ENCODE results near the gene PARP12. TPM values are rescaled to one million over a fixed set of nuclear protein-coding genes. Genes with fewer than 3 reads are reported as not detected.

Gene PARP12
- total RNA-seq, 1 donor from 2014 or later = 58.1 TPM

GRCh38 chr7:140057143-140057535 is 5.6 kb downstream of the PARP12 start:
- H4K20me1 ChIP-seq (ENCODE audit: insufficient read depth, low read length) = peaks cover 15% of the 10 kb centered on the region
- Mint-ChIP-seq H3K4me3 (ENCODE audit: unreplicated experiment) (no peak overlapping the region), H3K4me1 (ENCODE audit: low read depth, unreplicated experiment) (peaks cover 41% of the 10 kb centered on the region), H3K36me3 (ENCODE audit: low read depth, unreplicated experiment) (peaks cover 44% of the 10 kb centered on the region), H3K27me3 (ENCODE audit: low read depth, unreplicated experiment) (no peaks in the 10 kb centered on the region), H3K27ac (ENCODE audit: unreplicated experiment) (no peak overlapping the region), H3K9me3 (ENCODE audit: unreplicated experiment) (no peaks in the 10 kb centered on the region)
- no peak overlapping the region for H3K4me3 ChIP-seq (ENCODE audit: insufficient read depth, low read depth, low read length)
- H3K27ac ChIP-seq (ENCODE audit: low read depth, low read length) = no peak overlapping the region
- no peaks in the 10 kb centered on the region for H3K36me3 ChIP-seq (ENCODE audit: insufficient read depth, low read length)
- no peaks in the 10 kb centered on the region for H3K9me3 ChIP-seq (ENCODE audit: insufficient read depth, low read depth, low read length)
- FAIRE-seq (no peak), DNase-seq (ENCODE audit: low read depth) (no peak)
- no peak overlapping the region for H3K9ac ChIP-seq (ENCODE audit: low read length)
- no peaks in the 10 kb centered on the region for H3K79me2 ChIP-seq (ENCODE audit: insufficient read depth, low read length)
- no peak overlapping the region for H3K4me2 ChIP-seq (ENCODE audit: low read length)
- peaks cover 17% of the 10 kb centered on the region for H3K4me1 ChIP-seq (ENCODE audit: insufficient read depth, low read length)
- TF ChIP-seq CTCF (IDR thresholded peaks at IDR 0.05; ENCODE audit: insufficient read depth, low read depth, low read length) = no peak
- no peak for TF ChIP-seq EZH2 (IDR thresholded peaks at IDR 0.05; ENCODE audit: insufficient read depth, low read length)
- H2AFZ ChIP-seq (ENCODE audit: low read depth, low read length) = no peak overlapping the region
- no peaks in the 10 kb centered on the region for H3K27me3 ChIP-seq (ENCODE audit: insufficient read depth, low read length)

GRCh38 chr7:140056431-140057142 is 6.2 kb downstream of the PARP12 start:
- no peak overlapping the region for H3K9ac ChIP-seq (ENCODE audit: low read length)
- FAIRE-seq (no peak), DNase-seq (ENCODE audit: low read depth) (no peak)
- Mint-ChIP-seq H3K36me3 (ENCODE audit: low read depth, unreplicated experiment) (peaks cover 48% of the 10 kb centered on the region), H3K4me3 (ENCODE audit: unreplicated experiment) (no peak overlapping the region), H3K9me3 (ENCODE audit: unreplicated experiment) (no peaks in the 10 kb centered on the region), H3K27ac (ENCODE audit: unreplicated experiment) (no peak overlapping the region), H3K27me3 (ENCODE audit: low read depth, unreplicated experiment) (no peaks in the 10 kb centered on the region), H3K4me1 (ENCODE audit: low read depth, unreplicated experiment) (peaks cover 40% of the 10 kb centered on the region)
- no peak overlapping the region for H2AFZ ChIP-seq (ENCODE audit: low read depth, low read length)
- no peaks in the 10 kb centered on the region for H3K79me2 ChIP-seq (ENCODE audit: insufficient read depth, low read length)
- H3K9me3 ChIP-seq (ENCODE audit: insufficient read depth, low read depth, low read length) = no peaks in the 10 kb centered on the region
- H3K4me3 ChIP-seq (ENCODE audit: insufficient read depth, low read depth, low read length) = no peak overlapping the region
- H4K20me1 ChIP-seq (ENCODE audit: insufficient read depth, low read length) = peaks cover 15% of the 10 kb centered on the region
- peaks cover 17% of the 10 kb centered on the region for H3K4me1 ChIP-seq (ENCODE audit: insufficient read depth, low read length)
- H3K4me2 ChIP-seq (ENCODE audit: low read length) = no peak overlapping the region
- TF ChIP-seq EZH2 (IDR thresholded peaks at IDR 0.05; ENCODE audit: insufficient read depth, low read length) (no peak), CTCF (IDR thresholded peaks at IDR 0.05; ENCODE audit: insufficient read depth, low read depth, low read length) (no peak)
- no peaks in the 10 kb centered on the region for H3K27me3 ChIP-seq (ENCODE audit: insufficient read depth, low read length)
- H3K27ac ChIP-seq (ENCODE audit: low read depth, low read length) = no peak overlapping the region
- H3K36me3 ChIP-seq (ENCODE audit: insufficient read depth, low read length) = no peaks in the 10 kb centered on the region

GRCh38 chr7:140055833-140056232 is 6.9 kb downstream of the PARP12 start:
- Mint-ChIP-seq H3K9me3 (ENCODE audit: unreplicated experiment) (no peaks in the 10 kb centered on the region), H3K4me1 (ENCODE audit: low read depth, unreplicated experiment) (peaks cover 32% of the 10 kb centered on the region), H3K36me3 (ENCODE audit: low read depth, unreplicated experiment) (peaks cover 50% of the 10 kb centered on the region), H3K27me3 (ENCODE audit: low read depth, unreplicated experiment) (no peaks in the 10 kb centered on the region), H3K4me3 (ENCODE audit: unreplicated experiment) (no peak overlapping the region), H3K27ac (ENCODE audit: unreplicated experiment) (no peak overlapping the region)
- Histone ChIP-seq H3K4me1 (ENCODE audit: insufficient read depth, low read length) (peaks cover 17% of the 10 kb centered on the region), H3K27me3 (ENCODE audit: insufficient read depth, low read length) (no peaks in the 10 kb centered on the region), H2AFZ (ENCODE audit: low read depth, low read length) (no peak overlapping the region), H3K36me3 (ENCODE audit: insufficient read depth, low read length) (no peaks in the 10 kb centered on the region), H3K9ac (ENCODE audit: low read length) (no peak overlapping the region), H3K4me3 (ENCODE audit: insufficient read depth, low read depth, low read length) (no peak overlapping the region), H3K4me2 (ENCODE audit: low read length) (no peak overlapping the region), H3K27ac (ENCODE audit: low read depth, low read length) (no peak overlapping the region), H3K79me2 (ENCODE audit: insufficient read depth, low read length) (no peaks in the 10 kb centered on the region), H3K9me3 (ENCODE audit: insufficient read depth, low read depth, low read length) (no peaks in the 10 kb centered on the region), H4K20me1 (ENCODE audit: insufficient read depth, low read length) (peaks cover 10% of the 10 kb centered on the region)
- TF ChIP-seq EZH2 (IDR thresholded peaks at IDR 0.05; ENCODE audit: insufficient read depth, low read length) (no peak), CTCF (IDR thresholded peaks at IDR 0.05; ENCODE audit: insufficient read depth, low read depth, low read length) (no peak)
- DNase-seq (ENCODE audit: low read depth) (no peak), FAIRE-seq (no peak)
